ENCODE data around the gene DNAH9. TPM values are rescaled to one million over a fixed set of nuclear protein-coding genes. Genes with fewer than 3 reads are reported as not detected.
A peak's percentile ranks its signal among the peaks of the same experiment; 100 is the strongest.

Gene DNAH9
- total RNA-seq, 1 experiment from 2014 or later = 0.22 TPM

- peak; percentile 78 for DNase-seq
- Histone ChIP-seq H2AFZ (ENCODE audit: low read length) (no peak overlapping the region), H4K20me1 (ENCODE audit: control insufficient read depth, insufficient read depth, insufficient read length) (no peaks in the 10 kb centered on the region), H3K4me1 (ENCODE audit: insufficient read depth, low read length) (no peaks in the 10 kb centered on the region), H3K18ac (ENCODE audit: insufficient read length, low read depth, low read length) (no peak overlapping the region), H3K9ac (ENCODE audit: extremely low read depth, insufficient read length, low read length) (no peak overlapping the region), H2BK5ac (ENCODE audit: insufficient read length, low read length) (no peak overlapping the region), H4K5ac (ENCODE audit: insufficient read length, low read depth, low read length) (no peak overlapping the region), H3K56ac (ENCODE audit: insufficient read length, low read depth, low read length) (no peak overlapping the region), H2BK15ac (ENCODE audit: low read depth, low read length) (no peak overlapping the region), H3K27ac (ENCODE audit: insufficient read length, low read depth, low read length) (no peak overlapping the region), H4K91ac (ENCODE audit: insufficient read length, low read depth, low read length) (no peak overlapping the region), H3K79me2 (ENCODE audit: insufficient read depth, low read length) (no peaks in the 10 kb centered on the region), H3K14ac (ENCODE audit: insufficient read depth, low read length) (no peak overlapping the region), H3T11ph (ENCODE audit: low read length) (no peak overlapping the region), H3K4me2 (ENCODE audit: insufficient read depth, insufficient read length, low read length) (no peak overlapping the region), H3K79me1 (ENCODE audit: insufficient read depth, low read depth, low read length, poor library complexity, severe bottlenecking) (no peaks in the 10 kb centered on the region), H2BK120ac (ENCODE audit: low read depth, low read length, poor library complexity, severe bottlenecking) (no peak overlapping the region), H2BK20ac (ENCODE audit: low read depth, low read length, poor library complexity, severe bottlenecking) (no peak overlapping the region), H3K27me3 (ENCODE audit: insufficient read depth, low read length) (no peaks in the 10 kb centered on the region), H2BK12ac (ENCODE audit: insufficient read length, low read depth, low read length) (no peak overlapping the region), H4K8ac (replicated peaks; ENCODE audit: insufficient read length, low read depth, low read length) (no peak overlapping the region), H3K4ac (ENCODE audit: low read depth, low read length) (no peak overlapping the region), H3K23ac (ENCODE audit: insufficient read length, low read depth, low read length) (no peak overlapping the region), H3K9me3 (ENCODE audit: control insufficient read depth, low read depth, low read length) (no peaks in the 10 kb centered on the region), H2AK5ac (ENCODE audit: insufficient read length, low read length) (no peak overlapping the region), H3K23me2 (ENCODE audit: insufficient read length, low read depth, low read length, poor library complexity, severe bottlenecking) (no peaks in the 10 kb centered on the region)
- no CpG with 5 or more reads among the region's 14 CpGs for WGBS (ENCODE audit: extremely low coverage, insufficient read length, low lambda C conversion rate)
- no peaks in the 10 kb centered on the region for H3K4me1 Mint-ChIP-seq
- H3K27ac Mint-ChIP-seq = no peak overlapping the region
- no peaks in the 10 kb centered on the region for H3K36me3 Mint-ChIP-seq (ENCODE audit: insufficient read depth in 1 of 3, low read depth in 3 of 3)
- no peak overlapping the region for H3K4me3 Mint-ChIP-seq
- no peaks in the 10 kb centered on the region for H3K27me3 Mint-ChIP-seq (ENCODE audit: low read depth)
- H3K9me3 Mint-ChIP-seq = no peaks in the 10 kb centered on the region
- TF ChIP-seq CTCF (conservative IDR thresholded peaks at IDR 0.05) = peak; percentile 99
Observed at GRCh38 chr17:11935734-11936406, 337.6 kb downstream of the DNAH9 start.
